Measurements from ENCODE around the gene WASHC4. TPM values are rescaled to one million over a fixed set of nuclear protein-coding genes. Genes with fewer than 3 reads are reported as not detected.

WASHC4 gene
- polyA plus RNA-seq, 1 of the 3 experiments (the other 2 are of a cell fraction): 11.2 TPM

DNA sequence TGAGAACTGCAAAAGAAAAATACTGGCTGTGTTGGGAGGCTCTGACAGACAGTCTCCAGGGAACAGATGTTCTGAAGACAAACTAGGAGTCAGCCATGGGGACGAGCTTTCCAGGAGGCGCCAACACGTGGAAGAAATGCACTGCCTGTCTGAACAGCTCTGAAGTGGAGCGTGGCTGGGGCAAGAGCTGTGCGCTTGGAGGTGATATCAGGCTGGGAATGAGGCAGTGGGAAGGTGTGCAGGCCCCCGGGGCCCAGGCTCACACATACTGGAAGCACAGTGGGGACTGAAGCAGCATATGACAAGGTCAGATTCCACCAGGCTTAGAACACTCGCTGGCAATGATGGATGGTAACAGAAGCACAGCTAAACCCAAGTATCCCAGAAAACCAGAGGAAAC is 110.9 kb downstream of the WASHC4 start:
- H3K4me1 ChIP-seq (ENCODE audit: control insufficient read depth in 1 of 2, insufficient read depth in 2 of 2, low read depth in 1 of 2, low read length in 1 of 2): peaks cover 4 to 7% of the 10 kb centered on the region in 2 experiments; a peak in 2 of 4 replicates
- CTCF ChIA-PET: interaction anchor here (1.3 kb wide), 1 partner anchor 13 kb away, joined by 6 read pairs; no protein-coding TSS in a partner anchor

More for the DNA sequence above, 110.9 kb downstream of the WASHC4 start:
- POLR2A ChIA-PET: no interaction called here
- no peak for TF ChIP-seq FOXM1 (IDR thresholded peaks at IDR 0.05; ENCODE audit: low read depth)
- TF ChIP-seq JUND (IDR thresholded peaks at IDR 0.05): no peak
- no peak for TF ChIP-seq NRF1 (IDR thresholded peaks at IDR 0.05; ENCODE audit: low read depth, low read length)
- no peak for TF ChIP-seq SIN3A (IDR thresholded peaks at IDR 0.05; ENCODE audit: borderline replicate concordance, low read depth, low read length)
- TF ChIP-seq YY1 (IDR thresholded peaks at IDR 0.05; ENCODE audit: low read depth): no peak
- no peak for TF ChIP-seq GABPA (IDR thresholded peaks at IDR 0.05; ENCODE audit: low read depth)
- no peak for TF ChIP-seq MEF2A (IDR thresholded peaks at IDR 0.05; ENCODE audit: borderline replicate concordance, low read depth)
- TF ChIP-seq RCOR1 (IDR thresholded peaks at IDR 0.05; ENCODE audit: low read length): no peak
- TF ChIP-seq TAF1 (IDR thresholded peaks at IDR 0.05; ENCODE audit: borderline replicate concordance, low read depth, low read length): no peak
- TF ChIP-seq, protein P1, sequence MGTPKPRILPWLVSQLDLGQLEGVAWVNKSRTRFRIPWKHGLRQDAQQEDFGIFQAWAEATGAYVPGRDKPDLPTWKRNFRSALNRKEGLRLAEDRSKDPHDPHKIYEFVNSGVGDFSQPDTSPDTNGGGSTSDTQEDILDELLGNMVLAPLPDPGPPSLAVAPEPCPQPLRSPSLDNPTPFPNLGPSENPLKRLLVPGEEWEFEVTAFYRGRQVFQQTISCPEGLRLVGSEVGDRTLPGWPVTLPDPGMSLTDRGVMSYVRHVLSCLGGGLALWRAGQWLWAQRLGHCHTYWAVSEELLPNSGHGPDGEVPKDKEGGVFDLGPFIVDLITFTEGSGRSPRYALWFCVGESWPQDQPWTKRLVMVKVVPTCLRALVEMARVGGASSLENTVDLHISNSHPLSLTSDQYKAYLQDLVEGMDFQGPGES (IDR thresholded peaks at IDR 0.05; ENCODE audit: low read depth, low read length): no peak
- no peak for TF ChIP-seq GATA2 (CRISPR knock-in tag; IDR thresholded peaks at IDR 0.05)
- TF ChIP-seq, protein P2, sequence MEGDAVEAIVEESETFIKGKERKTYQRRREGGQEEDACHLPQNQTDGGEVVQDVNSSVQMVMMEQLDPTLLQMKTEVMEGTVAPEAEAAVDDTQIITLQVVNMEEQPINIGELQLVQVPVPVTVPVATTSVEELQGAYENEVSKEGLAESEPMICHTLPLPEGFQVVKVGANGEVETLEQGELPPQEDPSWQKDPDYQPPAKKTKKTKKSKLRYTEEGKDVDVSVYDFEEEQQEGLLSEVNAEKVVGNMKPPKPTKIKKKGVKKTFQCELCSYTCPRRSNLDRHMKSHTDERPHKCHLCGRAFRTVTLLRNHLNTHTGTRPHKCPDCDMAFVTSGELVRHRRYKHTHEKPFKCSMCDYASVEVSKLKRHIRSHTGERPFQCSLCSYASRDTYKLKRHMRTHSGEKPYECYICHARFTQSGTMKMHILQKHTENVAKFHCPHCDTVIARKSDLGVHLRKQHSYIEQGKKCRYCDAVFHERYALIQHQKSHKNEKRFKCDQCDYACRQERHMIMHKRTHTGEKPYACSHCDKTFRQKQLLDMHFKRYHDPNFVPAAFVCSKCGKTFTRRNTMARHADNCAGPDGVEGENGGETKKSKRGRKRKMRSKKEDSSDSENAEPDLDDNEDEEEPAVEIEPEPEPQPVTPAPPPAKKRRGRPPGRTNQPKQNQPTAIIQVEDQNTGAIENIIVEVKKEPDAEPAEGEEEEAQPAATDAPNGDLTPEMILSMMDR (IDR thresholded peaks at IDR 0.05): no peak
- TF ChIP-seq, protein P3, sequence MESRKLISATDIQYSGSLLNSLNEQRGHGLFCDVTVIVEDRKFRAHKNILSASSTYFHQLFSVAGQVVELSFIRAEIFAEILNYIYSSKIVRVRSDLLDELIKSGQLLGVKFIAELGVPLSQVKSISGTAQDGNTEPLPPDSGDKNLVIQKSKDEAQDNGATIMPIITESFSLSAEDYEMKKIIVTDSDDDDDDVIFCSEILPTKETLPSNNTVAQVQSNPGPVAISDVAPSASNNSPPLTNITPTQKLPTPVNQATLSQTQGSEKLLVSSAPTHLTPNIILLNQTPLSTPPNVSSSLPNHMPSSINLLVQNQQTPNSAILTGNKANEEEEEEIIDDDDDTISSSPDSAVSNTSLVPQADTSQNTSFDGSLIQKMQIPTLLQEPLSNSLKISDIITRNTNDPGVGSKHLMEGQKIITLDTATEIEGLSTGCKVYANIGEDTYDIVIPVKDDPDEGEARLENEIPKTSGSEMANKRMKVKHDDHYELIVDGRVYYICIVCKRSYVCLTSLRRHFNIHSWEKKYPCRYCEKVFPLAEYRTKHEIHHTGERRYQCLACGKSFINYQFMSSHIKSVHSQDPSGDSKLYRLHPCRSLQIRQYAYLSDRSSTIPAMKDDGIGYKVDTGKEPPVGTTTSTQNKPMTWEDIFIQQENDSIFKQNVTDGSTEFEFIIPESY (IDR thresholded peaks at IDR 0.05; ENCODE audit: borderline replicate concordance, low read depth): no peak
- TF ChIP-seq EP300 (IDR thresholded peaks at IDR 0.05; ENCODE audit: borderline replicate concordance in 1 of 2, low read depth in 1 of 2, low read length in 1 of 2): no peak
- TF ChIP-seq, protein P4, sequence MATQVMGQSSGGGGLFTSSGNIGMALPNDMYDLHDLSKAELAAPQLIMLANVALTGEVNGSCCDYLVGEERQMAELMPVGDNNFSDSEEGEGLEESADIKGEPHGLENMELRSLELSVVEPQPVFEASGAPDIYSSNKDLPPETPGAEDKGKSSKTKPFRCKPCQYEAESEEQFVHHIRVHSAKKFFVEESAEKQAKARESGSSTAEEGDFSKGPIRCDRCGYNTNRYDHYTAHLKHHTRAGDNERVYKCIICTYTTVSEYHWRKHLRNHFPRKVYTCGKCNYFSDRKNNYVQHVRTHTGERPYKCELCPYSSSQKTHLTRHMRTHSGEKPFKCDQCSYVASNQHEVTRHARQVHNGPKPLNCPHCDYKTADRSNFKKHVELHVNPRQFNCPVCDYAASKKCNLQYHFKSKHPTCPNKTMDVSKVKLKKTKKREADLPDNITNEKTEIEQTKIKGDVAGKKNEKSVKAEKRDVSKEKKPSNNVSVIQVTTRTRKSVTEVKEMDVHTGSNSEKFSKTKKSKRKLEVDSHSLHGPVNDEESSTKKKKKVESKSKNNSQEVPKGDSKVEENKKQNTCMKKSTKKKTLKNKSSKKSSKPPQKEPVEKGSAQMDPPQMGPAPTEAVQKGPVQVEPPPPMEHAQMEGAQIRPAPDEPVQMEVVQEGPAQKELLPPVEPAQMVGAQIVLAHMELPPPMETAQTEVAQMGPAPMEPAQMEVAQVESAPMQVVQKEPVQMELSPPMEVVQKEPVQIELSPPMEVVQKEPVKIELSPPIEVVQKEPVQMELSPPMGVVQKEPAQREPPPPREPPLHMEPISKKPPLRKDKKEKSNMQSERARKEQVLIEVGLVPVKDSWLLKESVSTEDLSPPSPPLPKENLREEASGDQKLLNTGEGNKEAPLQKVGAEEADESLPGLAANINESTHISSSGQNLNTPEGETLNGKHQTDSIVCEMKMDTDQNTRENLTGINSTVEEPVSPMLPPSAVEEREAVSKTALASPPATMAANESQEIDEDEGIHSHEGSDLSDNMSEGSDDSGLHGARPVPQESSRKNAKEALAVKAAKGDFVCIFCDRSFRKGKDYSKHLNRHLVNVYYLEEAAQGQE (IDR thresholded peaks at IDR 0.05; ENCODE audit: low read depth, low read length): no peak
- no peak for TF ChIP-seq SMC3 (IDR thresholded peaks at IDR 0.05; ENCODE audit: low read depth, low read length)
- no peaks in the 10 kb centered on the region for H3K27me3 ChIP-seq (ENCODE audit: insufficient read depth)
- WGBS (ENCODE audit: low lambda C conversion rate): 79% methylated on average over 7 of the region's 7 CpGs
- H3K27ac ChIP-seq (ENCODE audit: low read depth in 2 of 2, low read length in 1 of 2): no peak overlapping the region
- no peaks in the 10 kb centered on the region for H3K9me3 ChIP-seq
- H3K9me2 ChIP-seq: no peaks in the 10 kb centered on the region
- DNase-seq: no peak
- peaks cover 96% of the 10 kb centered on the region for H3K79me2 ChIP-seq (ENCODE audit: insufficient read depth)
- peaks cover 21% of the 10 kb centered on the region for H4K20me1 ChIP-seq (ENCODE audit: insufficient read depth)
- peaks cover 6% of the 10 kb centered on the region for H3F3A ChIP-seq (replicated peaks; ENCODE audit: insufficient read depth)
- H3K4me2 ChIP-seq: no peak overlapping the region
- H2AFZ ChIP-seq (ENCODE audit: low read depth): no peak overlapping the region
- no peak overlapping the region for H3K9ac ChIP-seq
- H3K36me3 ChIP-seq (replicated peaks in 1 of 2; ENCODE audit: control insufficient read depth in 1 of 2, insufficient read depth in 2 of 2, low read length in 1 of 2): peaks cover 81 to 82% of the 10 kb centered on the region in 2 experiments
- H3K4me3 ChIP-seq (ENCODE audit: low read depth in 2 of 2, low read length in 1 of 2): no peak overlapping the region

Other genes with a start within 250 kb of the WASHC4 start
- 1.7 and 3.1 TPM in 2 replicates for gene SLC41A2, start 149.4 kb upstream of the WASHC4 start, polyA plus RNA-seq (2012; rRNA removed)
- gene NOPCHAP1, start 121.4 kb upstream of the WASHC4 start, polyA plus RNA-seq (2012; rRNA removed): 10.8 and 17.3 TPM in 2 replicates
- gene ALDH1L2, start 23.3 kb upstream of the WASHC4 start, polyA plus RNA-seq (2012; rRNA removed): 1.9 and 3.4 TPM in 2 replicates
- 59.2 and 65.9 TPM in 2 replicates for gene APPL2, start 128.4 kb downstream of the WASHC4 start, polyA plus RNA-seq (2012; rRNA removed)
- 221 and 299 TPM in 2 replicates for gene C12orf75, start 223.0 kb downstream of the WASHC4 start, polyA plus RNA-seq (2012; rRNA removed)

All from SK-N-SH (cell line).